Activated naive CD4-positive, alpha-beta T cell treated with anti-CD3 and anti-CD28 coated beads, Interleukin-2, amount 10 ng/mL, durations not matched to agents 7 days and 5 days (primary cell): ENCODE data around the gene KIF1B.
A peak's percentile ranks its signal among the peaks of the same experiment; 100 is the strongest.
"Not testable (repeated sequence)": the region's sequence is repeated elsewhere in the genome, so short reads cannot be mapped to it uniquely, and the experiment has no call there.

Experiments used
- CTCF ChIA-PET: fragments of 350-600 bp; sonication (Branson Sonifier 250); formaldehyde crosslinking; loops from one replicate; lab custom pipeline; 2021; ENCODE audit warnings: antibody characterized with exemption; lab: Charles Lee
- DNase-seq: peaks from one replicate; pipeline ENCODE4 v3.0.0-alpha.2; 2020
- H3K27ac Mint-ChIP-seq: one replicate; pipeline ENCODE4 v1.8.0; 2021; ENCODE audit warnings: mild to moderate bottlenecking, moderate library complexity, mixed read lengths
- H3K27me3 Mint-ChIP-seq: one replicate; pipeline ENCODE4 v1.8.0; 2021; ENCODE audit warnings: mild to moderate bottlenecking, mixed read lengths
- H3K36me3 Mint-ChIP-seq: one replicate; pipeline ENCODE4 v1.8.0; 2021; ENCODE audit warnings: mixed read lengths
- H3K4me1 Mint-ChIP-seq: one replicate; pipeline ENCODE4 v1.8.0; 2021; ENCODE audit warnings: mixed read lengths
- H3K4me3 Mint-ChIP-seq: one replicate; pipeline ENCODE4 v1.8.0; 2021; ENCODE audit warnings: mild to moderate bottlenecking, moderate library complexity, mixed read lengths
- H3K9me3 Mint-ChIP-seq: one replicate; pipeline ENCODE4 v1.8.0; 2021; ENCODE audit warnings: mixed read lengths

Gene KIF1B

DNA sequence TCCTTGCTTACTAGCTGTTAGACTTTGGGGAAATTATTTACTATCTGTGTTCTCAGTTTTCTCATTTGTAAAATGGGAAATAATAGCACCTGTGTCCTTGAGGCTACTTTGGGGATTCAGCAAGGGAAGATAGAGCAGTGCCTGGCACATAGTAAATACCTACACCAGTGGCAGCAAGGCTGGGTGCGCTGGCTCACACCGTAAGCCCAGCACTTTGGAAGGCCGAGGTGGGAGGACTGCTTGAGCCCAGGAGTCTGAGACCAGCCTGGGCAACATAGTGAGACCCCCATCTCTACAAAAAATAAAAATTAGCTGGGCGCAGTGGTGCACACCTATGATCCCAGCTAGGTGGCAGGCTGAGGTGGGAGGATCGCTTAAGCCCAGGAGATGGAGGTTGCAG is 211.3 kb downstream of the KIF1B start:
- no peak for DNase-seq
- H3K4me3 Mint-ChIP-seq = no peak overlapping the region
- no peaks in the 10 kb centered on the region for H3K9me3 Mint-ChIP-seq
- no peaks in the 10 kb centered on the region for H3K27me3 Mint-ChIP-seq
- CTCF ChIA-PET = interaction anchor here (0.6 kb wide), 1 partner anchor 64 kb away, joined by 3 read pairs; no protein-coding TSS in a partner anchor
- H3K36me3 Mint-ChIP-seq = peaks cover 31% of the 10 kb centered on the region
- H3K27ac Mint-ChIP-seq = no peak overlapping the region
- no peaks in the 10 kb centered on the region for H3K4me1 Mint-ChIP-seq

DNA sequence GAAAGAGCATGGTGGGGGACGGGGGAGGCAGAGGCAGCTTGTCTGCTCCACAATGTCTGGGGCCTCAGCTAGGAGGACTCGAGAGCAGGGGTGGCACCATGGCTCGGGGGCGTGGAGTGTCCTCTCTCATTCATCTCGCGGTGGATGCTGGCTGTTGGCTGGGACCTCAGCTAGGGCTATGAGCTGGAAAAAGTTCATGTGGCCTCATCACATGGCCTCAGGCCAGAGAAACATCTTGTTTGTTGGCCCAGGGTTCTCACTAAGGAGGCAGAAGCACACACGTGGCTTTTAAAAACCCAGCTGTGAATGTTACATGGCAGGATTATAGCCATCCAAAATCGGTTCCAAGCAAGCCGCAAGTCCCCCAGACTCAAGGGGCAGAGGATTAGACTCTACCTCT is 213.7 kb downstream of the KIF1B start:
- DNase-seq = no peak
- Mint-ChIP-seq H3K36me3 (peaks cover 14% of the 10 kb centered on the region), H3K4me1 (peaks cover 5% of the 10 kb centered on the region), H3K4me3 (no peak overlapping the region), H3K27me3 (no peaks in the 10 kb centered on the region), H3K27ac (no peak overlapping the region), H3K9me3 (no peaks in the 10 kb centered on the region)
- CTCF ChIA-PET = interaction anchor here (0.7 to 1.4 kb wide), 3 partner anchors 47 to 83 kb away, joined by 3 read pairs; no protein-coding TSS in a partner anchor

DNA sequence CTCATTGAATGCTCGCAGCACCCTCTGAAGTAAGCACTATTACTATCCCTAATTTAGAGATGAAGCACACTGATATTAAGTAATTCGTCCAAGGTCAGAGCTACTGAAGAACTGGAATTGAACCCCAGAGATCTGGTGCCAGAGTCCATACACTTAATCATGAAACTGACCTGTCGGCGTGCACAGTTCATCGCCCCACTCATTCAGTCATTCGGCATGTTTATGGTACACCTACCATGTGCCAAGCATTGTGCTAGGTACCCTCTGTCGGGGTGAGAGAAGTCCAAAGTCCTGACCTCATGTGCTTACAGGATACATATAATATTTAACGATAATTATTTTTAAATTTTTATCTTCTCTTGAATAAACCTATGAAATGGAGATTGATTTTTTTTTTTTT is 214.3 kb downstream of the KIF1B start:
- no peak overlapping the region for H3K4me3 Mint-ChIP-seq
- no peaks in the 10 kb centered on the region for H3K27me3 Mint-ChIP-seq
- H3K36me3 Mint-ChIP-seq = peaks cover 9% of the 10 kb centered on the region
- CTCF ChIA-PET = interaction anchor here (0.7 to 1.4 kb wide), 3 partner anchors 48 to 83 kb away, joined by 3 read pairs; no protein-coding TSS in a partner anchor
- H3K27ac Mint-ChIP-seq = no peak overlapping the region
- peaks cover 11% of the 10 kb centered on the region for H3K4me1 Mint-ChIP-seq
- no peak for DNase-seq
- no peaks in the 10 kb centered on the region for H3K9me3 Mint-ChIP-seq

DNA sequence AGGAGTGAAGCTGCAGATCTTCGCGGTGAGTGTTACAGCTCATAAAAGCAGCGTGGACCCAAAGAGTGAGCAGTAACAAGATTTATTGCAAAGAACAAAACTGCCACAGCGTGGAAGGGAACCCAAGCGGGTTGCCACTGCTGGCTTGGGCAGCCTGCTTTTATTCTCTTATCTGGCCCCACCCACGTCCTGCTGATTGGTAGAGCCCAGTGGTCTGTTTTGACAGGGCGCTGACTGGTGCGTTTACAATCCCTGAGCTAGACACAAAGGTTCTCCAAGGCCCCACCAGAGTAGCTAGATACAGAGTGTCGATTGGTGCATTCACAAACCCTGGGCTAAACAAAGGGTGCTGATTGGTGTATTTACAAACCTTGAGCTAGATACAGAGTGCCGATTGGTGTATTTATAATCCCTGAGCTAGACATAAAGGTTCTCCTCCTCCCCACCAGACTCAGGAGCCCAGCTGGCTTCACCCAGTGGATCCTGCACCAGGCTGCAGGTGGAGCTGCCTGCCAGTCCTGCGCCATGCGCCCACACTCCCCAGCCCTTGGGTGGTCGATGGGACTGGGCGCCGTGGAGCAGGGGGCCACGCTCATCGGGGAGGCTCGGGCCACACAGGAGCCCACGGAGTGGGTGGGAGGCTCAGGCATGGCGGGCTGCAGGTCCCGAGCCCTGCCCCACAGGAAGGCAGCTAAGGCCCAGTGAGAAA is 215.6 kb downstream of the KIF1B start:
- not testable (repeated sequence) for H3K4me3 Mint-ChIP-seq, H3K27me3 Mint-ChIP-seq, H3K36me3 Mint-ChIP-seq, H3K27ac Mint-ChIP-seq, H3K9me3 Mint-ChIP-seq, DNase-seq
- H3K4me1 Mint-ChIP-seq = peaks cover 18% of the 10 kb centered on the region
- CTCF ChIA-PET = interaction anchor here (0.9 kb wide), 1 partner anchor 48 kb away, joined by 4 read pairs; no protein-coding TSS in a partner anchor

DNA sequence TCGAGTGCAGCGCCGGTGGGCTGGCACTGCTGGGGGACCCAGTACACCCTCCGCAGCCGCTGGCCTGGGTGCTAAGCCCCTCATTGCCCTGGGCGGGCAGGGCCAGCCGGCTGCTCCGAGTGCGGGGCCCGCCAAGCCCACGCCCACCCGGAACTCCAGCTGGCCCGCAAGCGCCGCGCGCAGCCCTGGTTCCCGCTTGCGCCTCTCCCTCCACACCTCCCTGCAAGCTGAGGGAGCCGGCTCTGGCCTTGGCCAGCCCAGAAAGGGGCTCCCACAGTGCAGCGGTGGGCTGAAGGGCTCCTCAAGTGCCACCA is 216.1 kb downstream of the KIF1B start:
- not testable (repeated sequence) for DNase-seq, H3K9me3 Mint-ChIP-seq, H3K27ac Mint-ChIP-seq, H3K4me3 Mint-ChIP-seq, H3K36me3 Mint-ChIP-seq, H3K27me3 Mint-ChIP-seq
- CTCF ChIA-PET = interaction anchor here (0.9 kb wide), 1 partner anchor 49 kb away, joined by 4 read pairs; no protein-coding TSS in a partner anchor
- peaks cover 23% of the 10 kb centered on the region for H3K4me1 Mint-ChIP-seq

DNA sequence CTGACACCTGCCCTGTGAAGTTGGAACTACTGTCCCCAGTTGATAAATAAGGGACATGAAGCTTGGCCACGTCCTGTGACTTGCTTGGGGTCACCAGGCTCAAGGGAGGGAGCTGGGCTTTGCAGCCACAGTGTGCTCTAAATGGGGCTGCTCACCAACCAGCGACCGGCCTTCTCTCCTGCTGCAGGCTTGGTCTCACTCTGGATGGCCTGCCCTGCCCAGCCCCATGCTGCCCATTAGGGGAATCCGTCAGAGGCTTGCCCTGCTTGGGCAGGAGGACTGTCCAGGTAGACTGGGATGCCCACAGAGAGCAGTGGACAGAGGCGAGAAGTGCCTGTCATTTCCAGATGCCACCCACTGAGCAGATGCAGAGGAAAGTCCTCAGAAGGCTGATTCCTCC is 218.6 kb downstream of the KIF1B start:
- CTCF ChIA-PET = interaction anchor here (0.7 to 4.1 kb wide), 12 partner anchors 14 to 552 kb away, joined by 3 to 106 read pairs (median 4); partner anchors contain the start of genes KIF1B, NMNAT1 and PGD
- Mint-ChIP-seq H3K4me1 (peaks cover 33% of the 10 kb centered on the region), H3K4me3 (no peak overlapping the region), H3K9me3 (no peaks in the 10 kb centered on the region), H3K27ac (peak overlapping the region; percentile 28), H3K36me3 (no peaks in the 10 kb centered on the region), H3K27me3 (no peaks in the 10 kb centered on the region)
- no peak for DNase-seq

DNA sequence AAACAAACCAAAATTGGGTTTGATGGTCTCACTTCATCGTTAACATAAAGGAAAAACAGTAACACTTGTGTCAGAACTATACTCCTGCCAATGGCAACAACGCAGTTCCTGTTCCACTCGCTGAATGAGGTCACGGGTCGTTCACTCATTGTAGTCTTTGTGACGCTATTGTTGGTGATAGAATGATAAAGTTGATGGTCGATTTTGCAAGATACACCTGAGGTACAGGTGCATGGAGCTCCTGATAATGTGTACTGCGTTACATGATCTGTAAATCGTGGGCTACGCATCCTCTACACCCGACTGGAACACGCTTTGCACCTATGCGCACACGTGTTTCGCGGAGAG is 219.5 kb downstream of the KIF1B start:
- peak overlapping the region; percentile 72 for H3K4me3 Mint-ChIP-seq
- H3K27ac Mint-ChIP-seq = peak overlapping the region; percentile 88
- DNase-seq = peak; percentile 44
- H3K9me3 Mint-ChIP-seq = no peaks in the 10 kb centered on the region
- CTCF ChIA-PET = interaction anchor here (0.7 to 4.1 kb wide), 13 partner anchors 14 to 480 kb away, joined by 3 to 106 read pairs (median 4); partner anchors contain the start of genes KIF1B and PGD
- no peaks in the 10 kb centered on the region for H3K36me3 Mint-ChIP-seq
- H3K27me3 Mint-ChIP-seq = no peaks in the 10 kb centered on the region
- H3K4me1 Mint-ChIP-seq = peaks cover 33% of the 10 kb centered on the region

DNA sequence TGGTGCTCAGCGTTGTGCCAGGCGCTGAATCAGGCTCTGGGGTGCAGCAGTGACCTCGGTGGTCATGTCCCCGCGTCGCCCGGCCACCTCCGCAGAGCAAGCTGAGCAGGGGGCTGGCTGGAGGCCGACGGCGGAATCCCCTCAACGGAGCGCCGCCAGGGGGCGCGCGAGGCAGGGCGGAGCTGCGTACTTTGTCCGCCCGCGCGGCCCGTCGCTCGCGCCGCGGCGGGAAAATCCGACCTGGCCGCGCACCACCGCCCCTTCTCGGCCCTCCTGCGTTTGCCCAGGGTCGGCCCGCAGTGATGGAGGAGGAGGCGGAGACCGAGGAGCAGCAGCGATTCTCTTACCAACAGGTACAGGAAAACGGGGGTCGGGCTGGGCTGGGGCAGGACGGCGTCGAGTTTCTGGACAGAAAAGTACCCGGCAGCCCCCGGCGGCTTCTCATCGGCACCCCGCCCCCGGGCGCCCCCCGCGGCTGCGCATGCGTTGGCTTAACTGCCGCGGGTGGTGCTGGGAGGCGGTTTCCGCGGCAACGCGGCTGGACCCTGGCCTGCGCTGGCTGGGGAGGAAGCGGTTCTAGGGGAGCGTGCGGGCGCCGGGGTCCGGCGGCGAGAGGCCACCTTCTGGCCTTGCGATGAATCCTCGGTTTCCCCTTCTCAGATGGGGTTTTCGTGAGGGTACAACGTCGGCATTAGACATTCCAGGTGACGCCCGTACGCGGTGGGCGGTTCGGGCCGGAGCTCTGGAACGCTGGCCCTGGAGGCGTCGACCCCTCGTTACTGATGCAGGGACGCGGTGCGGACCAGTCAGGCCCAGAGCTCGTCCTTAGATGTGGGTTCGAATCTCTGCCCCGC is 220.1 kb downstream of the KIF1B start, which contains the start of gene CENPS:
Gene CENPS, plus strand, starts transcription at position 218 of the 854 bp plus-strand sequence. Its CDS starts 85 bp downstream, at position 303.
- CTCF ChIA-PET = interaction anchor here (1.0 to 4.1 kb wide), 10 partner anchors 13 to 220 kb away, joined by 3 to 106 read pairs (median 4); partner anchors contain the start of genes KIF1B and PGD
- peak; percentile 84 for DNase-seq
- H3K36me3 Mint-ChIP-seq = no peaks in the 10 kb centered on the region
- peak within 1 kb of the TSS; percentile 88 for H3K27ac Mint-ChIP-seq
- H3K4me3 Mint-ChIP-seq = peak within 1 kb of the TSS; percentile 72
- no peaks in the 10 kb centered on the region for H3K27me3 Mint-ChIP-seq
- H3K4me1 Mint-ChIP-seq = peaks cover 33% of the 10 kb centered on the region
- no peaks in the 10 kb centered on the region for H3K9me3 Mint-ChIP-seq
